GM21367 (cell line): ENCODE measurements around the gene PIK3CA.
A peak's percentile ranks its signal among the peaks of the same experiment; 100 is the strongest.
"Not testable (repeated sequence)": the region's sequence is repeated elsewhere in the genome, so short reads cannot be mapped to it uniquely, and the experiment has no call there.

Source experiments
- ATAC-seq: cut with Tn5 transposase; IDR thresholded peaks from one replicate; pipeline ENCODE4 v1.9.1; 2021; ENCODE audit not compliant: unreplicated experiment

The PIK3CA gene

DNA sequence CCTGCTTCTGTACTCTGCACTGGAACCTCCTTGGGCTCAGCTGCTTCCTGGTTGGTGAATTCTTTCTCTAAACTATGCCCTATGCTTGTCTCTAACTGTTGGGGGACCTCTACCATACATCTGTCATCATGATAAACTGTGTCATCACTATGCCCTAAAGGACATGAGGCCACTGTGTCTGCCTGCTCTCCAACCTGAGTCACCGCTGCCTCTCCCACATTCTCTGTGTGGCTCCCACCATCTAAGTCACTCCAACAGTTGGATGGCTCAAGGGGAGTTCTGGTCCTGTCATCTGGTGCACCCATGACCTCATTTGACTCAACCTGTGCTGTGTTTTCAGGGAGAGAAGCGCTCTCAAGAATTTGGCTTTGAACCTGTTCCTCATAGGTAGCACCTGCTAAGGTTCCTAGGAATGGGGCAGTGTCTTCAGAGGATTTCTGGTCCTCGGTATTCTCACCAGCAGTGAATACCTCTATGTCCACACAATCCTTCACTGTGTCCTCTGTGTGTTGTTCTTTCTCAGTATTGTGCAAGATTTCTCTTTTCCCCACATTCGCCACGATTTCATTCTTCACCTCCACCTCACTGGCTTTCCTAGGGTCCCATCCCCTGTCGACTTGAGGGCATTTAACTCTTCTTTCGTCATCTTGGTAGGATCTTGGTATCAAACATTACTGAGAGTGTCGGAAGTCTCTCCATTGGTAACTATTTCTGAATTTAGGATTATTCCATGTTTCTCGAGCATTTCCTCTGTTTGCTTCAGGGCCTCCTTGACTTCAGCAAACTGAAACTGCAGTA lies 112.0 kb downstream of the PIK3CA start:
- ATAC-seq = not testable (repeated sequence)

DNA sequence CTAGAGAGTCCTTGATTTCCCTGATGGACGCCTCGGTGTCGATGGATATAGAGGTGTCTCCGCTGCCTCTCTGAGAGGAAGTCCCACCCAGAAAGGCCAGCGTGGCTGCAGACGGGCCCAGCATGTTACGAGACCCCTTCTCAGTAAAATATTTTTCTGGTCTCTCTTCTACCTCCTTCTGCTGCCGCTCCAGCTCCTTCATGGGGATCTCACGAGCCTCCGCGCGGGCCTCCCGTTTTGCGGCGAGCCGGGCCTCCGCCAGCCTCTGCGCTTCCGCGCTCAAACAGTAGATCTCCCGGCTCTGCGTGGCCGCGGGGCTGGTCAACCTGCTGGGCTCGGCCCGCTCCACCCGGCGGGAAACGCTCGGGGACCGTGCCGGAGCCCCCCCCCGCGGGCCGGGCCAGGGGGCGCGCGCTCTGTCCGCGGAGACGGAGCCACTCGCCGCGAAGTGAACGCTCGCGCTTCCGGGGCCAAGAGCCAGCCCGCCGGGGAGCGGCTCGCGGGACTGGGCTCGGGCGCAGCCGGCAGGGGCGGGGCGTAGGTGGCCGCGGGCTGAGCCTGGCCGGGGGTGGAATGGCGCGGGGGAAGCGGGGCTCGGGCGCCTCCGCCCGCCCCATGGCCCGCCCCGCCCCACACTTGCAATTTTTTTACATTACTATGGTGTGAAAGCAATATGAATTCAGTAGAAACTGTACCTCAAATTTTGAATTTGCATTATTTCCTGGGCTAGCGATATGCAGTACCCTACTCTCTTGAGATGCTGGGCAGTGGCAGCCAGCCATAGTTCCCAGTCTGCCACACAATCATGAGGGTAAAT lies 113.0 kb downstream of the PIK3CA start:
- peak; percentile 83 for ATAC-seq

DNA sequence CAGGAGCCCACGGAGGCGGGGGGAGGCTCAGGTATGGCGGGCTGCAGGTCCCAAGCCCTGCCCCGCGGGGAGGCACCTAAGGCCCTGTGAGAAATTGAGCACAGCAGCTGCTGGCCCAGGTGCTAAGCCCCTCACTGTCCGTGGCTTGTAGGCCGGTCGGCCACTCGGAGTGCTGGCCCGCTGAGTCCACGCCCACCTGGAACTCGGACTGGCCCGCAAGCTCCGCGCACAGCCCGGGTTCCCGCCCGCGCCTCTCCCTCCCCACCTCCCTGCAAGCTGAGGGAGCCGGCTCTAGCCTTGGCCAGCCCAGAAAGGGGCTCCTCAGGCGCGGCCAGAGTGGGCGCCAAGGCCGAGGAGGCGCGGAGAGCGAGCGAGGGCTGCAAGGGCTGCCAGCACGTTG lies 115.0 kb downstream of the PIK3CA start:
- ATAC-seq = no peak

DNA sequence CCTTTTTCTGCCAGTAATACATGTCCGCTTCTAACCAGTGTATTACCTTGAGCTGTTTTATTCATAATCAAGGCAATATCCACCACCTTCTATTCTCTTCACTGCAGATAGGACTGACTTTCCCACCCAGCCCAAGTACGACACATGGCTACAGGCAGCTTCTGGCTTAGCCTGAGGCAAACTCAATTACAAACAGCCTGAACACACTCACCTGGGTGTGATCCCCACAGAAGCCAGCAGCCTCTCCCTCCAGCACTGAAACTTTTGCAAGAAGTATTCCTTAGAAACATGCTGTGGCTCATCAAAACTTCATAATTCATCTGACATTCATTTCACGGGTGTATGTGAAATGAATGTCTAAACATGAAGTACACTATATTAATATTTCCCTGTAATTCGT lies 116.3 kb downstream of the PIK3CA start:
- ATAC-seq = no peak

DNA sequence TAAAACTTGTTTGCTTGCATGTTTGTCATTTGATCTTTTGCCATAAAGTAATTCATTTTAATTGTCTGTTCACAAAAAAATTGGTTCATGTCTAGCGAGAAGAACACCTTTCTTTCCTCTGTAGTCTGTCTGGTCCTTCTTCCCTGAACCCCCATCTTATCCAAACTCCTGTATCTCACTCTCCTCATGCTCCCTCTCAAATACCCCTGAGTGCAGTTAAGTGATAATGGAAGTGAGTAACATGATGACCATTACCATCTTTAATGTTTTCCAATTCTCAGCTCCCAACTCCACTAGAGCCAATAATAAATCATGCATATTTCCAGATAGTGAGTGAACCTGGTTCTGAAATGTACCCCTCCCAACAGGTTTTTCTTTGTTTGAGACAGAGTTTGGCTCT lies 116.9 kb downstream of the PIK3CA start:
- no peak for ATAC-seq

DNA sequence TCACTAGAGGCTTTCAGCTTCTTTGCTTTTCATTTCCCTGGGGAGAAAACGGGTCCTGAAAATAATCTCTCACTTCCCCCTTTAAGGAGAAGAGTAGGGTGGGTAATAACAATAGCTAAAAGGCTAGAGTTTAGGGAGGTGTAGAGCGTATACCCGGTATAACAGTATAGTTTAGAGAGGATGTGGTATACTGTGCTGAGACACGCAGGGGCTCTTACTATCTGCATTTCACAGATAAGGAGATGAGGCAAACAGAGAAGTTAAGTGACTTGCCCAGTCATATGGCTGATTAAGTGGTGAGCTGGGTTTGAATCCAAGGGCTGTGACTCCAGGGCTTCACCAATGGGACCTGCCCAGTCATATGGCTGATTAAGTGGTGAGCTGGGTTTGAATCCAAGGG lies 117.7 kb downstream of the PIK3CA start:
- peak; percentile 56 for ATAC-seq

DNA sequence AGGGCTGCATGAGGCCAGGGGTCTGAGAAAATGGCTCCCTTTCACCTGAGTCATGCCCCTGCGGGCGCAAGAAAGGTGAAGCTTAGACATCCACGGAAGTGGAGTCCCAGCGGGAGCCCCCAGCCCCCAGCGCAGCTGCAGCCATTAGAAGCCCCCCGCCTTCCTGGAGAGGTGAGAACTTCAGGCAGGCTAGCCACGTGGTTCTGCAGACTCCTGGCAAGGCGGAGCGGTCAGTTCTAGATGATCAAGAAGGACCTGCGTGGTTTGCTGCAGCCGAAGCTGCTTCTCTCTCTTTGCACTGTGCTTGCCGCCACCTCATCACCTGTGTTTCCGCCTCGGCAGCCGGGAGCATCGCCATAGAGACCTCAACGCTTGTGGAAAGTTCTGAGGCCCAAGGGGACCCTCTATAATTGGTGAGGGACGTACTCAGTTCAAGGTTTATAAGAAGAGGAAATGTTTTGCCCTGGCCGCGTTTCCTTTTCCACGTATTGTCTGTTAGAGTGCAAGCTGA lies 118.6 kb downstream of the PIK3CA start:
- ATAC-seq = no peak

DNA sequence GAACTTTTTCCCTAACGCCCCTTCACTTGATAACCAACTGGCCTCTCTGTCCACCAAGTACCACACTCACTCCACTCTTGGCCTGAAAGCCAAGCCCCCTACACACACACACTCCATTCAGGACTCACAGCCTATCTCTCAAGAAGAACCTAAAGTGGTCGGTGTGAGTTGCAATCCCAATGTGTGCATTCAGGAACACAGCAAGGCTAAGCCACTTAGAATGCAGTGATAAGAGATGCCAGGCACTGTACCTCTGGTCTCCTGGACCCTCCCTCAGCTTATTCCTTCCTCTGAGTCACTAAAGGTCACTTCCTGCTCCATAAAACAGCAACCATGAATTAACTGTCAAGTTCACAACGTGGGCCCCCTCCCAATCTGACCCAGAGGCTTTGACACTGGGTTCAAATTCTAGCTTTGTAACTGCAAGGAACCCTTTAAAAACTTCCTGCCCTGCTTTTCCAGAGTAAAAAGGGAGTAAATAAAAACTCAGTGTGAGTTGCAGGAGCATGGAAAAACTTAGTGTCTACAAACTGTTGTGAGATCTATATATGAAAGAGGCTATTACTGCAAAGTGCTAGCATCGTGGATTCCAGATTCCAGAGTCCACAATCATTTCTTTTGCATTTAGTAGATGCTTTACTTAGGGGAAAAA lies 120.4 kb downstream of the PIK3CA start:
- ATAC-seq = no peak

DNA sequence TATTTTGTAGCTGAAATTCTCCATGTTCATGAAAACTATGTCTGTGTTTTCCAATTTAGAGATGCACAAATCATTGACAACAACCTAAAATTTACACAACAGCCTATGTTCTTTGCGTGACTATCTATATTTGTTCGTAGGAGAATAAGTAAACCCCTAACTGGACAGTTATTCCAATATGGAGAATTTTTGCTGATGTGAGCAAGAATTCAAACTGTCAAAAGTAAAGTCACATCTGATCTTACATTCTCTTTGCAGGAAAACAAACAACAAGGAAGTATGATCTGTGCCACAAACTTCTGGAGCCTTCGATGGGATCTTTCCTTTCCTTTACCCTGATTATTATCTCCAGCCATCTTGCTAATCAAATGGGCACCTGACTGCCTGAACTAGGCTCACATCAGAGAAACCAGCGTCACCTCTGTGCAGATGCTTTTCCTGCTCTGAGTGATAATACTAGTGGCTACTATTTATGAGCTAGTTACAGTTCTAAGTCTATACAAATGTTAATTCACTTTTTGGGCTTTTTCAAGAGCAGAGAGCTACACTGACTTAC lies 121.1 kb downstream of the PIK3CA start:
- ATAC-seq = no peak

DNA sequence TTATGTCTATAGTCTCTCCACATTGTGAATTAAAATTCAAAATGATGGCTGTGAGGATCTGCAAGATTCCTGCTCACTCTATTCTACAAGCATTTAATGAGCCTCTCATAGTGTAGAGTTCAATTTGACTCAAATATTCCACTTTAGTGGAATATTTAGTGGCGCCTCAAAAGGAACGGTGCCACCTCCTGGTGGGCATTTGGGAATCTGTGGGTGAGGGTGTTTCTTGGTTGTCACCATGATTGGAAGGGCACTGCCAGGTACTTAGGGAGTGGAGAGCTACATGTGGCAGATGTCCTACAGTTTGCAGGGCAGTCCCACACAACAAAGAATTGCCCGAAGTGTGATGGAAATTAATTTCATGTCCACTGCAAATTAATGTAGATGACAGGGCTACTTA lies 124.2 kb downstream of the PIK3CA start:
- no peak for ATAC-seq

DNA sequence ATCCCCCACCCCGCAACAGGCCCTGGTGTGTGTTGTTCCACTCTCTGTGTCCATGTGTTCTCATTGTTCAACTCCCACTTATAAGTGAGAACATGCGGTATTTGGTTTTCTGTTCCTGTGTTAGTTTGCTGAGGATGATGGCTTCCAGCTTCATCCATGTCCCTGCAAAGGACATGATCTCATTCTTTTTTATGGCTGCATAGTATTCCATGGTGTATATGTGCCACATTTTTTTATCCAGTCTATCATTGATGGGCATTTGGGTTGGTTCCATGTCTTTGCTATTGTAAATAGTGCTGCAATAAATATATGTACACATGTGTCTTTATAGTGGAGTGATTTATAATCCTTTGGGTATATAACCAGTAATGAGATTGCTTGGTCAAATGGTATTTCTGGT lies 126.3 kb downstream of the PIK3CA start:
- not testable (repeated sequence) for ATAC-seq

DNA sequence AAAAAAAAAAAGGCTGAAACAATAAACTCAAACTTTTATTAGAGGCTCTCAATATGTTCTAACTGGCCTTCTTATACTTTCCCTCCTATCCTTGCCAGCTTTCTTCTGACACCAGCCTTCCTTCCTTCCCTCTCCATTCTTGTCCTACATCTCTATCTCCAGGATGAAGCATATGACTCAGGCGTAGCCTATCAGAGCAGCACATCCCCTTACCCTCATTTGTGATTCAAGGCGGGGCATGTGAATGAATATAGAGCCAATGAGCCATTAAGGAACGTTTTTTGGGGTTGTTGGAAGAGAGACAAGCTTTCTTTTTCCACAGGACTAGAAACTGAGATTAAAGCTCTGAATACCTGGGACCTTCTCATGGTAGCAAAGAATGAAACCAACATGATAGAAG lies 127.8 kb downstream of the PIK3CA start:
- ATAC-seq = no peak

DNA sequence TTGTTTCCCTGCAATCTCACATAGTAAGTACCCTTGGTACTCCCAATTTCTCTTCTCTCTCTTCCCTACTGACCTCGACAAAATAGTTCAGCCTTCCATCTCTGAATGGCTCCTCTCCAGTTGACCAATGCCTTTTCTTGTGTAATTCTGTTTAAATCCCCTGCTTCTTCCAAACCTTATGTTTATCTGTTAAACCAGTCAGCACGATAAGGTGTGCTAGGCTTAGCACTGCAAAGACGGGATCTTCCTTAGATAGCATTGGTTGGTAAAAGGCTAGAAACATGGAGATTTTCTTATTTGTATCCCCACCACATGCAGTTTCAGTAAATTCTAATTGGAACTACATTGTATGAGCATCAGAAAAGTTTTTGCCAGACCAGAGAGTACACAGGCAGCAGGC lies 128.6 kb downstream of the PIK3CA start:
- no peak for ATAC-seq

DNA sequence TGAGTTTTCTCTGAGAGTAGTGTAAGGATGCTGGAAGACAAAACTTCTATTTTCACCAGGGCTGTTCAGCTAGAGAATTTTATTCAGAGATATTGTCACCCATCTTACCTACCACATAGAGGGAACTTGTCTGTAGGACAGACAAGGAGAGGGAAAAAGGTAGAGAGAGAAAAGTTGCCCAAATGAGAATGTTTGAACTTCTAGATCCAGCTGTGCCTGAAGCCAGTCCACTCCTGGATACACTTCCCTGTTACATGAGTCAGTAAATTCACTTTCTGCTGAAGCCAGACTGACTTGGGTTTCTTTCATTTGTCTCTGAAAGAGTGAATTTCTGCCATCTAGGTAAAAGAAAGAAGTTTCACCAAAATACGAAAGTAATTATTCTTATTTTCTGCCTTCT lies 130.0 kb downstream of the PIK3CA start:
- ATAC-seq = no peak

DNA sequence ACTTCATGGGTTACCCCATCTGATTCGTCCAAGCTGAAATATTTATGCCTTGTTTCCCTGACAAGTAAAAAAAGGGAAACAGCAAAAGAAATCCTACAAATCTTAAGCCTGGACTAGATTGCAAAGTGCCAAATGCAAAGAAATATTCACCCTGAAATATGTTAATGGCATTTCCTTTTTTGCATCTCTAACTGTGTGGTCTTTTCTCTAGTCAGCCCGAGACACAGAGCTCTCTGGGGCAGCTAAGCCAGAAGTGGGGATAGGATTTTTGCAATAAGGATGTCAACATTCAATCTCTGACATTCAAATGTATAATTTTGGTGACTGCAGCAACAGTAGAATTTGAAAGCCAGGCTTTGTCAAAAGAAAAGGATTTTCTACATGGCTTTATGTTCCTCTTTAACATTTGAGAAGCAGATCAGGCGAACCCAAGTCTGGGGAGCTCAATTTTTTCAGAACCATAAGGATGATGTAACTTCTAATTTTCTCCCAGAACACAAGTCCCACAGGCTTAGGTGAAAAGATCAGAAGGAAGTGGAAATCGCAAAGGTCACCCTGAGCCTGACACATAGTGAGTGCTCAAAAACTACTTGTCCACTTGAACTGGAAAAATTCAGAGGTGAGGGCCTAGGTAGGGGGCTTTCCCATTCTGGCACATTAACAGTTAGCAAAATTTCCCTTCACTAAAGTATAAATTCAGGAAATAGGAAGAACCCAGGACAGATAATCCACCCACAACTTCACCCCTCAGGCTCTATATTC lies 131.0 kb downstream of the PIK3CA start:
- ATAC-seq = no peak

DNA sequence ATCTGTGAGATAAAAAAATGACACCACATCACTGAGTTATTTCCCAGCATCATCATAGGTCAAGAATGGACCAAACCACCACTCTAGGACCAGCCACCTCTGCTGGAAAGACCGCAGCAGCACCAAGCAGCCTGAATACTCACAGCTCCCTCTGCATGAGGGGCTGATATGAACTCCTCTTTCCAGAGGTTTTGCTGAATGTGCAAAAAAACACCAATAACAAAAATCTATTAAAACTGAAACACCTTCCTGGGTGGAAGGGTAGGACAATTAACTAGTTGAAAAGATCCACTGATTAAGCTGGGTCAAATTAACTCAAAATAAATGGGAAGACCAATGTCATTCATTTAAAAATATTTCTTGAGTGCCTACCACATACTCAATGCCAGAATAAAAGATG lies 131.7 kb downstream of the PIK3CA start:
- ATAC-seq = no peak

DNA sequence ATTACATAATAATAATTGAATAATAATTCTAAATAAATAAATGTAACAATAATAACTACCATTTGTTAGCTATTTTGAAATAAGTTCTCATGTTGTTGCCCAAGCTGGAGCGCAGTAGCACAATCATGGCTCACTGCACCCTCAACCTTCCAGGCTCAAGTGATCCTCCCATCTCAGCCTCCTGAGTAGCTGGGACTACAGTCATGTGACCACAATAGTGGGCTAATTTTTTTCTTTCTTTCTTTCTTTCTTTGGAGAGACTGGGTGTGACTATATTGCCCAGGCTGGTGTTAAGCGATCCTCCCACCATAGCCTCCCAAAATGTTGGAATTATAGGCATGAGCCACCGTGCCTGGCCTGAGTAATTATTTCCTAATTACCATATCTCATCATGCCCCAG lies 133.7 kb downstream of the PIK3CA start:
- ATAC-seq = no peak

DNA sequence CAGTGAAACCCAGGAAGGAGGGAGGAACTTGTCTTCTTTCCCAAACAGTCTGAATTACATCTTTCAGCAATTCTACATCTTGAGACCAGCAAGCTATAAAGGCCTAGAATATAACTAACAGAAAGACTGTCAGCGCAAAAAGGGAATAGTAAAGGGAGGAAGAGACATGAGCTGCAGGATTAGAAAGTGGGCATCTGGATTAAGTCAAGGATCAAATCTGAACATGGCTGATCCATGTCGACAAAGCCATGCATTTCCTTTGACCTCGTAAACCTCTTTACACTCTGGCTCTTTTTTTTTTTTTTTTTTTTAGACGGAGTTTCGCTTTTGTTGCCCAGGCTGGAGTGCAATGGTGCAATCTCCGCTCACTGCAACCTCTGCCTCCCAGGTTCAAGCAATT lies 138.2 kb downstream of the PIK3CA start:
- ATAC-seq = no peak

DNA sequence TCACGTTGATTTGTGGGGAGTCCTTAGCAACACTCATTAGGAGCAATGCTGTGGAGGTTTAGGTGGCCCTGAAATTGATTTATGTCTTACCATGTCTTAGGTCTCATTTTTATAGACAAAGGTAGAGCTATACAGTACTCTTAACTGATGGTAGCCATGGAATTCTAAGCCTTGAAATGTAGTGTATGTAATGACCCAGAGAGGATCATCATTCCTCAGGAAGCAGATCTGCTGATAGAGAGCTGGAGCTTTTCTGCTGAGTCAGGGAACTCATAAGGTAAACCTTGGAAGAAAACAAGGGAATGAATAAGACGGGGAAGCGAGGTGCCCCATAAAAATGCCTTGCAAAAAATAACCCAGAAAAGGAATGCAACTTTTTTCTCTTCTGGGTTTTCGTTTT lies 140.7 kb downstream of the PIK3CA start:
- no peak for ATAC-seq

DNA sequence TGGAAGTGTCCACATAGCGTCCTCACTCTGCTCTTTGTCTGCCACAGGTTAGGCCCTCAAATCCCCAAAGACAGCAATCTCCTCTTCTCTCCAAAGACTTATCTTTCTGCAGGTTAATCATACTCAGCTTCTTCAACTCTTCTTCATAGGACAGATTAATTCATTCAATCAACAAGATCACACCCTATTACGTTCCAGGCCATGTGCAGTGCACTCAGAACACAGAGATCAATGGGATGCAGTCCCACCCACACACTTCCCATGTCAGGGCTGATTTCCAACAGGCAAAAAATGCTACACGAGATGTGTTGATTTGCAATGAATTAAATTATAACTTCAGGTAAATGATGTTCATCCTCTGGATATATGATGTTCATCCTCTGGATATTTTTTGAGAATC lies 141.1 kb downstream of the PIK3CA start:
- no peak for ATAC-seq
